ENCODE data around the gene KIF2C.
"Not testable (repeated sequence)": the region's sequence is repeated elsewhere in the genome, so short reads cannot be mapped to it uniquely, and the experiment has no call there.

KIF2C gene

GRCh38 chr1:44739307-44740178 is at the start of gene KIF2C:
Gene KIF2C, plus strand, starts transcription at chr1:44739837. Its CDS starts 96 bp downstream, at chr1:44739933.
- peak; percentile 98 for DNase-seq

- DNase-seq, result no peak
Observed at GRCh38 chr1:44693159-44693558, 46.5 kb upstream of the KIF2C start.

- DNase-seq, result no peak
Observed at GRCh38 chr1:44693900-44694299, 45.7 kb upstream of the KIF2C start.

- no peak for DNase-seq
Observed at GRCh38 chr1:44694863-44695478, 44.7 kb upstream of the KIF2C start.

- no peak for DNase-seq
Observed at GRCh38 chr1:44695671-44696070, 44.0 kb upstream of the KIF2C start.

GRCh38 chr1:44696101-44696500 is 43.5 kb upstream of the KIF2C start:
- no peak for DNase-seq

- no peak for DNase-seq
Observed at GRCh38 chr1:44696789-44697345, 42.8 kb upstream of the KIF2C start.

GRCh38 chr1:44698138-44698537 is 41.5 kb upstream of the KIF2C start:
- DNase-seq, result no peak

- not testable (repeated sequence) for DNase-seq
Observed at GRCh38 chr1:44699375-44699774, 40.3 kb upstream of the KIF2C start.

GRCh38 chr1:44700573-44700972 is 39.1 kb upstream of the KIF2C start:
- DNase-seq, result no peak

- no peak for DNase-seq
Observed at GRCh38 chr1:44701141-44701573, 38.5 kb upstream of the KIF2C start.

- DNase-seq, result no peak
Observed at GRCh38 chr1:44705470-44705869, 34.2 kb upstream of the KIF2C start.

- DNase-seq, result no peak
Observed at GRCh38 chr1:44705938-44706337, 33.7 kb upstream of the KIF2C start.

GRCh38 chr1:44707112-44707881 is 32.3 kb upstream of the KIF2C start:
- DNase-seq, result peak; percentile 94

- peak; percentile 58 for DNase-seq
Observed at GRCh38 chr1:44707959-44708831, 31.4 kb upstream of the KIF2C start.

GRCh38 chr1:44713321-44713781 is 26.3 kb upstream of the KIF2C start:
- DNase-seq, result no peak

GRCh38 chr1:44714532-44714931 is 25.1 kb upstream of the KIF2C start:
- DNase-seq, result no peak

- peak; percentile 73 for DNase-seq
Observed at GRCh38 chr1:44714944-44715571, 24.6 kb upstream of the KIF2C start.

GRCh38 chr1:44717156-44717555 is 22.5 kb upstream of the KIF2C start:
- no peak for DNase-seq

GRCh38 chr1:44717653-44718052 is 22.0 kb upstream of the KIF2C start:
- DNase-seq, result no peak

- DNase-seq, result no peak
Observed at GRCh38 chr1:44718091-44718490, 21.5 kb upstream of the KIF2C start.

GRCh38 chr1:44719318-44719717 is 20.3 kb upstream of the KIF2C start:
- DNase-seq, result no peak
